HL-60 (cell line): ENCODE measurements around the gene GRXCR1.

Experiments used
- GABPA ChIP-seq: IDR thresholded peaks from 2 replicates; pipeline ENCODE4 v1.6.1; 2012; ENCODE audit warnings: low read depth
- POLR2AphosphoS5 ChIP-seq: IDR thresholded peaks from 2 replicates; pipeline ENCODE4 v1.6.1; 2012; ENCODE audit warnings: low read depth
- TF ChIP-seq, protein P1 (sequence below): IDR thresholded peaks from one replicate; pipeline ENCODE4 v1.5.1; 2011; ENCODE audit warnings: low read length, control low read depth, inconsistent platforms; ENCODE audit not compliant: insufficient read depth
- TF ChIP-seq, protein P2 (sequence below): IDR thresholded peaks from 2 replicates; pipeline ENCODE4 v1.6.1; 2012; ENCODE audit warnings: low read depth; ENCODE audit not compliant: insufficient replicate concordance

DNA sequence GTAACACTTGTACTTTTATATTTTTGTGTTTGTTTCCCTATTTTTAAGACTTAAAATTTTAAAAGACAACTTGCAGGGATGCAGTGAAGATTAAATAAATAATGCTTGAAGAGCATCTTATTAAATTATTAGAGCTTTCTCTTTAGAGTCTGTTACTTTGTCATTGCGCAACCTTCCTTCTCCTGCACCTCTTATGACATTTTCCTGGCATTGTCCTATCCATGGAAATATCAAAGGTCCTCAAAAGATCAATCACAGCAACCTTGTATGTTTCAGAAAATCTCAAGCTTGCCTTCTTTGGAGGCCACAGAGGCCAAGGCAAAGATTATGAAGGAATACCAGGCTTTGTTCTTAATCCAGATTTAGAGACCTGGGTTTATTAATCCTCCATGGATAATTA lies 116.3 kb downstream of the GRXCR1 start:
- TF ChIP-seq, protein P1, sequence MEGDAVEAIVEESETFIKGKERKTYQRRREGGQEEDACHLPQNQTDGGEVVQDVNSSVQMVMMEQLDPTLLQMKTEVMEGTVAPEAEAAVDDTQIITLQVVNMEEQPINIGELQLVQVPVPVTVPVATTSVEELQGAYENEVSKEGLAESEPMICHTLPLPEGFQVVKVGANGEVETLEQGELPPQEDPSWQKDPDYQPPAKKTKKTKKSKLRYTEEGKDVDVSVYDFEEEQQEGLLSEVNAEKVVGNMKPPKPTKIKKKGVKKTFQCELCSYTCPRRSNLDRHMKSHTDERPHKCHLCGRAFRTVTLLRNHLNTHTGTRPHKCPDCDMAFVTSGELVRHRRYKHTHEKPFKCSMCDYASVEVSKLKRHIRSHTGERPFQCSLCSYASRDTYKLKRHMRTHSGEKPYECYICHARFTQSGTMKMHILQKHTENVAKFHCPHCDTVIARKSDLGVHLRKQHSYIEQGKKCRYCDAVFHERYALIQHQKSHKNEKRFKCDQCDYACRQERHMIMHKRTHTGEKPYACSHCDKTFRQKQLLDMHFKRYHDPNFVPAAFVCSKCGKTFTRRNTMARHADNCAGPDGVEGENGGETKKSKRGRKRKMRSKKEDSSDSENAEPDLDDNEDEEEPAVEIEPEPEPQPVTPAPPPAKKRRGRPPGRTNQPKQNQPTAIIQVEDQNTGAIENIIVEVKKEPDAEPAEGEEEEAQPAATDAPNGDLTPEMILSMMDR: no peak
- TF ChIP-seq POLR2AphosphoS5 (no peak), GABPA (no peak)
- TF ChIP-seq, protein P2, sequence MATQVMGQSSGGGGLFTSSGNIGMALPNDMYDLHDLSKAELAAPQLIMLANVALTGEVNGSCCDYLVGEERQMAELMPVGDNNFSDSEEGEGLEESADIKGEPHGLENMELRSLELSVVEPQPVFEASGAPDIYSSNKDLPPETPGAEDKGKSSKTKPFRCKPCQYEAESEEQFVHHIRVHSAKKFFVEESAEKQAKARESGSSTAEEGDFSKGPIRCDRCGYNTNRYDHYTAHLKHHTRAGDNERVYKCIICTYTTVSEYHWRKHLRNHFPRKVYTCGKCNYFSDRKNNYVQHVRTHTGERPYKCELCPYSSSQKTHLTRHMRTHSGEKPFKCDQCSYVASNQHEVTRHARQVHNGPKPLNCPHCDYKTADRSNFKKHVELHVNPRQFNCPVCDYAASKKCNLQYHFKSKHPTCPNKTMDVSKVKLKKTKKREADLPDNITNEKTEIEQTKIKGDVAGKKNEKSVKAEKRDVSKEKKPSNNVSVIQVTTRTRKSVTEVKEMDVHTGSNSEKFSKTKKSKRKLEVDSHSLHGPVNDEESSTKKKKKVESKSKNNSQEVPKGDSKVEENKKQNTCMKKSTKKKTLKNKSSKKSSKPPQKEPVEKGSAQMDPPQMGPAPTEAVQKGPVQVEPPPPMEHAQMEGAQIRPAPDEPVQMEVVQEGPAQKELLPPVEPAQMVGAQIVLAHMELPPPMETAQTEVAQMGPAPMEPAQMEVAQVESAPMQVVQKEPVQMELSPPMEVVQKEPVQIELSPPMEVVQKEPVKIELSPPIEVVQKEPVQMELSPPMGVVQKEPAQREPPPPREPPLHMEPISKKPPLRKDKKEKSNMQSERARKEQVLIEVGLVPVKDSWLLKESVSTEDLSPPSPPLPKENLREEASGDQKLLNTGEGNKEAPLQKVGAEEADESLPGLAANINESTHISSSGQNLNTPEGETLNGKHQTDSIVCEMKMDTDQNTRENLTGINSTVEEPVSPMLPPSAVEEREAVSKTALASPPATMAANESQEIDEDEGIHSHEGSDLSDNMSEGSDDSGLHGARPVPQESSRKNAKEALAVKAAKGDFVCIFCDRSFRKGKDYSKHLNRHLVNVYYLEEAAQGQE: no peak
